Stimulated activated CD8-positive, alpha-beta memory T cell treated with anti-CD3 and anti-CD28 coated beads, Interleukin-7, amount 100 ng/mL, for 48 hours (primary cell): ENCODE measurements around the gene SLC25A12.

Experiments
- DNase-seq, 2 donors: peaks; one replicate each; pipeline ENCODE4 v3.0.0-alpha.2; 2020; ENCODE audit warnings: low read depth in 1 of 2; ENCODE audit errors: extremely low read depth in 1 of 2

SLC25A12 gene

GRCh38 chr2:171889808-171890207 lies 4.2 kb downstream of the SLC25A12 start:
- DNase-seq, result no peak

- DNase-seq, result no peak
Observed at GRCh38 chr2:171889333-171889732, 4.7 kb downstream of the SLC25A12 start.

- DNase-seq, result no peak
Observed at GRCh38 chr2:171883275-171883893, 10.7 kb downstream of the SLC25A12 start.

GRCh38 chr2:171882089-171882769 lies 11.8 kb downstream of the SLC25A12 start:
- no peak for DNase-seq

GRCh38 chr2:171880774-171881173 lies 13.3 kb downstream of the SLC25A12 start:
- DNase-seq, result no peak

- no peak for DNase-seq
Observed at GRCh38 chr2:171879865-171880264, 14.2 kb downstream of the SLC25A12 start.

- peak in 1 of 2 donors; percentile 11 for DNase-seq
Observed at GRCh38 chr2:171878481-171878993, 15.5 kb downstream of the SLC25A12 start.

GRCh38 chr2:171874963-171875362 lies 19.1 kb downstream of the SLC25A12 start:
- no peak for DNase-seq

GRCh38 chr2:171874517-171874916 lies 19.5 kb downstream of the SLC25A12 start:
- DNase-seq, result no peak

GRCh38 chr2:171864357-171864985 lies 29.6 kb downstream of the SLC25A12 start:
- no peak for DNase-seq

GRCh38 chr2:171862501-171862900 lies 31.5 kb downstream of the SLC25A12 start:
- DNase-seq, result no peak

- DNase-seq, result no peak
Observed at GRCh38 chr2:171858397-171858958, 35.6 kb downstream of the SLC25A12 start.

GRCh38 chr2:171855401-171855800 lies 38.6 kb downstream of the SLC25A12 start:
- DNase-seq, result no peak

GRCh38 chr2:171852366-171852888 lies 41.6 kb downstream of the SLC25A12 start:
- DNase-seq, result no peak

GRCh38 chr2:171847627-171848026 lies 46.4 kb downstream of the SLC25A12 start:
- DNase-seq, result no peak

- DNase-seq, result no peak
Observed at GRCh38 chr2:171846894-171847293, 47.1 kb downstream of the SLC25A12 start.

GRCh38 chr2:171841996-171842395 lies 52.0 kb downstream of the SLC25A12 start:
- DNase-seq, result no peak

- DNase-seq, result no peak
Observed at GRCh38 chr2:171837736-171838135, 56.3 kb downstream of the SLC25A12 start.

GRCh38 chr2:171836146-171836910 lies 57.7 kb downstream of the SLC25A12 start:
- no peak for DNase-seq

GRCh38 chr2:171835386-171835785 lies 58.7 kb downstream of the SLC25A12 start:
- no peak for DNase-seq

- DNase-seq, result no peak
Observed at GRCh38 chr2:171834286-171834685, 59.8 kb downstream of the SLC25A12 start.
